ENCODE data around the gene TINCR. TPM values are rescaled to one million over a fixed set of nuclear protein-coding genes. Genes with fewer than 3 reads are reported as not detected.
A peak's percentile ranks its signal among the peaks of the same experiment; 100 is the strongest.

Gene TINCR
- total and polyA plus RNA-seq, 9 donors = 0.11 to 3.4 (median 0.35) TPM

- H3K4me3 ChIP-seq = no peak overlapping the region
- no peak for TF ChIP-seq EP300 (IDR thresholded peaks at IDR 0.05)
- no peak for TF ChIP-seq CTCF (IDR thresholded peaks at IDR 0.05)
- TF ChIP-seq POLR2A (IDR thresholded peaks at IDR 0.05) = no peak
- WGBS, 3 donors = 90 to 96% (median 91%) methylated on average over 7 of the region's 7 CpGs
- H3K27ac ChIP-seq = no peak overlapping the region
- intact Hi-C loops (cut with DNase I) = loop anchor here in 3 of 4 donors (2.0 to 5.0 kb wide), 2 partner anchors 532 to 533 kb away; no protein-coding TSS in a partner anchor
- H3K9me3 ChIP-seq = no peaks in the 10 kb centered on the region
- DNase-seq = no peak
- H3K27me3 ChIP-seq = no peaks in the 10 kb centered on the region
- no peaks in the 10 kb centered on the region for H3K36me3 ChIP-seq
- peaks cover 1% of the 10 kb centered on the region for H3K4me1 ChIP-seq (ENCODE audit: insufficient read depth)
Observed at GRCh38 chr19:5579697-5580096, 11.9 kb upstream of the TINCR start.

DNA sequence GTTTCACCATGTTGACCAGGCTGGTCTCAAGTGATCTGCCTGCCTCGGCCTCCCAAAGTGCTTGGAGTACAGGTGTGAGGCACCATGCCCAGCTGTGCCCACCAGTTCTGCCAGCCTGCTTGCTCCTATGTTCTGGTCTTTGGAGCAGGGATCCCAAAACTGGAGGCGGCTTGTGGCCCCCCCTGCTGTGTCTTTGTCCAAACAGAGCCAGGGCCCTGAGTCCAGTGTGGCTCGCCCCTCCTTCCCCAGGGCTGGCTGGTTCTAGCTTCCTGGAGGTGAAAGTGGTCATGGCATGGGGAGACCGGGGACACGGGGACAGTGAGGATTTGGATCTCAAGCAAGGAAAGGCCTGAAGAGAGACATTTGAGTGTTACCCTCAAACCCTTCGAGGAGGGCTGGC lies 11.5 kb upstream of the TINCR start:
- no peak for DNase-seq
- Histone ChIP-seq H3K27me3 (no peaks in the 10 kb centered on the region), H3K36me3 (no peaks in the 10 kb centered on the region), H3K9me3 (no peaks in the 10 kb centered on the region), H3K27ac (no peak overlapping the region), H3K4me1 (ENCODE audit: insufficient read depth) (peaks cover 1% of the 10 kb centered on the region), H3K4me3 (no peak overlapping the region)
- no peak for TF ChIP-seq POLR2A (IDR thresholded peaks at IDR 0.05)
- no peak for TF ChIP-seq EP300 (IDR thresholded peaks at IDR 0.05)
- TF ChIP-seq CTCF (IDR thresholded peaks at IDR 0.05) = no peak
- 83 to 97% (median 91%) methylated on average over 6 of the region's 6 CpGs for WGBS, 3 donors
- intact Hi-C loops (cut with DNase I) = no loop called here

DNA sequence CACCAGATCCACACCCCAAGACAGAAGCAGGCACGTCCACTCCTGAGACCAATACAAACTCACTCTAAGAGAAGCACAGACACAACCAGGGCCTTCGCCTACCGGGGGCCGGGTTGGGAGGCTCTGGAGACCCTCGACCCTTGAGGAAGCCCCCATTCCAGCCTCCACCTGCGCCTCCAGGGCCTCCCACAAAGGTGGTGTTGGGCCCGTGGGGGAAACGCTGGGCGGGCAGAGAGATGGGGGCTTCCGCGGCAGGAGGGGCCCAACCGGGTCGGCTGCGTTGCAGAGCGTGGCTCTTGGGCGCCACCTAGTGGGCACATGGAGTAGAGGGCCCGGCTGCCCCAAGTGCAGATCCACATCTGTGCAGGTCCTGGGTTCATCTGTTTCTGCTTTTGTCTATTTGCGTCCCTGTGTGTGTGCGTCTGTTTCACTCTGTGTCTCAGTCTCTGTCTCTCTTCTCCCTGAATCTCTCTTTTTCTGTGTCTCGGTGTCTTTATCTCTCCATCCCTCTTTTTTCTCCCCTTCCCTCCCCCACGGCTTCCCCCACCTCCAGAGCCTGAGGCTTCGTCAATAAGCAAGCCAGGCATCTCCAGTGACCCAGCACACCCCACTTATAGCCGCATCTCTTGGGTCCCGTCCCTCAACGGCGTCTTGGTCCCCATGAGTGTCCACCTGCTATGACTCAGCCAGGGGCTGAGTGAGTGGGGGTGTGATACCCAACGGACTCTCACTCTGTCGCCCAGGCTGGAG lies 10.5 kb upstream of the TINCR start:
- Histone ChIP-seq H3K36me3 (no peaks in the 10 kb centered on the region), H3K4me3 (no peak overlapping the region)

DNA sequence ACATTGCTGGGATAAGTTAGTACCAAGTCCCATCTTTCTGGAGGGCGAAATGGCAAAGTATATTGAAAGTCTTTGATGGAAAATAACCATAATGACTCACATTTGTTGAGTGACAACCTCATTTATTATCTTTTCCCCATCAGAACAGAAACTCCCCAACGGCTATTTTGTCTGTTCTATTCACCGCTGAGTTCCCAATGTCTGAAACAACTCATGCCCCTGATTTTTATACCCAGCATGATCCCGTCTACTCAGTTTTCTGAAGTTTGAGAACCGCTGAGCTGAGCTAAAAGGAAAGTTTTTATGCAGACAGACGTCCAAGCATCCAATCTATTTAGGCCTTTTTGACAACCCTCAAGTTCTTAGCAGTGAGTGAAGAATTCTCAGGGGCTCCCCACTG lies 7.8 kb upstream of the TINCR start:
- 86 to 91% (median 88%) methylated on average over 6 of the region's 6 CpGs for WGBS, 3 donors
- intact Hi-C loops (cut with DNase I) = no loop called here

More for the DNA sequence above, 10.5 kb upstream of the TINCR start:
- no peaks in the 10 kb centered on the region for H3K9me3 ChIP-seq
- H3K27me3 ChIP-seq = no peaks in the 10 kb centered on the region
- H3K27ac ChIP-seq = no peak overlapping the region
- peaks cover 1% of the 10 kb centered on the region for H3K4me1 ChIP-seq (ENCODE audit: insufficient read depth)
- TF ChIP-seq POLR2A (IDR thresholded peaks at IDR 0.05) (no peak), CTCF (IDR thresholded peaks at IDR 0.05) (peak; percentile 83 to 94 (median 84)), EP300 (IDR thresholded peaks at IDR 0.05) (no peak)
- 14 to 17% (median 16%) methylated on average over 27 to 28 of the region's 28 CpGs for WGBS, 3 donors
- peak; percentile 51 to 82 (median 72) for DNase-seq
- intact Hi-C loops (cut with DNase I) = loop anchor here in 1 of 4 donors (1.0 kb wide), 1 partner anchor 530 kb away; no protein-coding TSS in a partner anchor

More for the DNA sequence above, 7.8 kb upstream of the TINCR start:
- Histone ChIP-seq H3K27me3 (no peaks in the 10 kb centered on the region), H3K4me1 (ENCODE audit: insufficient read depth) (peaks cover 1% of the 10 kb centered on the region), H3K9me3 (no peaks in the 10 kb centered on the region), H3K36me3 (no peaks in the 10 kb centered on the region), H3K4me3 (no peak overlapping the region), H3K27ac (no peak overlapping the region)
- TF ChIP-seq EP300 (IDR thresholded peaks at IDR 0.05) (no peak), POLR2A (IDR thresholded peaks at IDR 0.05) (no peak), CTCF (IDR thresholded peaks at IDR 0.05) (no peak)
- no peak for DNase-seq

Measured in ovary (tissue), 9 donors.